Upper lobe of left lung (tissue), 6 donors: ENCODE measurements around the gene ZNF594. TPM values are rescaled to one million over a fixed set of nuclear protein-coding genes. Genes with fewer than 3 reads are reported as not detected.
"Not testable (repeated sequence)": the region's sequence is repeated elsewhere in the genome, so short reads cannot be mapped to it uniquely, and the experiment has no call there.

Experiments
- ATAC-seq, 2 donors: fragments of 200-7000 bp; cut with Tn5 transposase; one replicate each; pipeline ENCODE4 v1.9.1; 2022; ENCODE audit warnings: mild to moderate bottlenecking in 2 of 2, moderate library complexity in 2 of 2; ENCODE audit not compliant: low FRiP score in 2 of 2
- DNase-seq, 2 donors: peaks; one replicate each; pipeline ENCODE4 v3.0.0-alpha.2; 2019 to 2020
- H3K27ac ChIP-seq, 4 donors: fragments of 200-600 bp; sonication (generic); one replicate each; pipeline ENCODE4 v1.5.1; 2016 to 2019
- H3K27me3 ChIP-seq, 4 donors: fragments of 200-600 bp; sonication (generic); one replicate each; pipeline ENCODE4 v1.5.1; 2017 to 2019
- H3K36me3 ChIP-seq, 4 donors: fragments of 200-600 bp; sonication (generic); one replicate each; pipeline ENCODE4 v1.5.1; 2016 to 2019
- H3K4me1 ChIP-seq, 4 donors: fragments of 200-600 bp; sonication (generic); one replicate each; pipeline ENCODE4 v1.5.1; 2018 to 2019
- H3K4me3 ChIP-seq, 4 donors: fragments of 200-600 bp; sonication (generic); one replicate each; pipeline ENCODE4 v1.5.1; 2017 to 2019; ENCODE audit warnings: mild to moderate bottlenecking in 2 of 4, moderate library complexity in 1 of 4
- H3K9me3 ChIP-seq, 4 donors: fragments of 200-600 bp; sonication (generic); one replicate each; pipeline ENCODE4 v1.5.1; 2018 to 2019
- CTCF ChIP-seq, 6 experiments: fragments of 450-650 bp in 4 of 6; fragments of 200-600 bp in 2 of 6; sonication (generic) in 2 of 6; IDR thresholded peaks; one replicate each; pipeline ENCODE4 v1.5.1; 2016 to 2019; ENCODE audit warnings: antibody characterized with exemption in 6 of 6
- EP300 ChIP-seq, 4 donors: sonication (generic); formaldehyde crosslinking; IDR thresholded peaks; one replicate each; pipeline ENCODE4 v1.5.1; 2017; ENCODE audit warnings: antibody characterized with exemption in 4 of 4, control low read depth in 2 of 4
- POLR2A ChIP-seq, 4 donors: fragments of 450-650 bp; IDR thresholded peaks; one replicate each; pipeline ENCODE4 v1.5.1; 2016 to 2017; ENCODE audit warnings: antibody characterized with exemption in 4 of 4, mild to moderate bottlenecking in 2 of 4
- POLR2AphosphoS5 ChIP-seq, 2 donors: sonication (generic); formaldehyde crosslinking; IDR thresholded peaks; one replicate each; pipeline ENCODE4 v1.5.1; 2017; ENCODE audit warnings: antibody characterized with exemption in 2 of 2
- WGBS, 2 donors: methylation state at CpG; one replicate each; pipeline ENCODE4 v1.1.5; 2017 to 2018; 5-methylcytosine and 5-hydroxymethylcytosine counted together
- total RNA-seq, 6 donors: library from RNA; depleted of rRNA in 4 of 6; stranded (reverse); fragments of >200 nt in 4 of 6; gene quantifications; one replicate each; pipeline versions ENCODE4 v1.1.0 to v1.2.1, GENCODE V29; 2016 to 2021
- donor health status: DM: no; HTN: no; CAD: no; lungs with moderate emphysema.
- donor health status: DM: no; HTN: yes; CAD: no; lungs with severe emphysema.

Gene ZNF594
- total RNA-seq, 6 donors from 2014 or later: 4.9 to 29.3 (median 10.4) TPM

DNA sequence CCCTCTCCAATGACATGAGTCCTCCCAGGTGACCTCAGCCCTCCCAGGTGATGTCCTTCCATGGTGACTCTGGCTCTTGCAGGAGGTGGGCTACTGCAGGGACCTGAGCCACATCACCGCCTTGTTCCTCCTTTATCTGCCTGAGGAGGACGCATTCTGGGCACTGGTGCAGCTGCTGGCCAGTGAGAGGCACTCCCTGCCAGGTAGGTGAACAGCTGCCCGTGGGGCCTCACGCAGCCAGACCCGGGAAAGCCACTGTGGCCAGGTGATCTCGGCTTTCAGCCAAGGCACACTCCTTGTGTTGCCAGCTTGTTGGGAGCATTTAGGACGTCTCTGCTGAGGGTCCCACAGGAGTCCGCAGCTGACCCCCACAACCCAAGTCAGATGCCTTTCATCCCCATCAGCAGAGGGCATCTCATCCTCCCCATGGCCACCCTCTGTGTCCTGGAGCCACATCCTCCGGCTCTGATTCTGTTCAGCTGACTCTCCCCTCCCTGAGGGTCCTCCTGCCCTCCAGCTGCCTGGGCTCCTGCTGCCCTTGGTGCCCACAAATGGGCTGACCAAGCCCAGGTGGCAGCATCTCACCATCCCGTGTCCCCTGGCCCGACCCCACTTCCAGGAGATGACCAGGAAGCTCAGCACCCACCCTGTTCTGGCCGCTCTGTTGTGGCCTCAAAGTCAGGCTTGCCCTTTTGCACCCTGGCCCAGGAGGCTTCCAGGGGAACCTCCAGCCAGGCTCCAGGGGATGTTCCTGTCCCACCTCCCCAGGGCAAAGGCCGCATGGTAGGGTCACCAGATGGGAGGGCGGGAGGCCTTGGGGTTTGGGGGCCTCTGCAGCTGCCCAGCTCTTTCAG, 55.7 kb downstream of the ZNF594 start:
- ATAC-seq (no peak), DNase-seq (peak in 1 of 2 donors; percentile 37)
- Histone ChIP-seq H3K9me3 (no peaks in the 10 kb centered on the region), H3K36me3 (no peaks in the 10 kb centered on the region), H3K27ac (no peak overlapping the region), H3K27me3 (no peaks in the 10 kb centered on the region), H3K4me1 (no peaks in the 10 kb centered on the region), H3K4me3 (no peak overlapping the region)
- TF ChIP-seq EP300 (IDR thresholded peaks at IDR 0.05) (no peak), CTCF (IDR thresholded peaks at IDR 0.05) (no peak), POLR2A (IDR thresholded peaks at IDR 0.05) (no peak), POLR2AphosphoS5 (IDR thresholded peaks at IDR 0.05) (no peak)
- WGBS, 2 donors: 81% methylated on average over 10 of the region's 14 CpGs; no CpG with 5 or more reads in 1 of the 2 donors

DNA sequence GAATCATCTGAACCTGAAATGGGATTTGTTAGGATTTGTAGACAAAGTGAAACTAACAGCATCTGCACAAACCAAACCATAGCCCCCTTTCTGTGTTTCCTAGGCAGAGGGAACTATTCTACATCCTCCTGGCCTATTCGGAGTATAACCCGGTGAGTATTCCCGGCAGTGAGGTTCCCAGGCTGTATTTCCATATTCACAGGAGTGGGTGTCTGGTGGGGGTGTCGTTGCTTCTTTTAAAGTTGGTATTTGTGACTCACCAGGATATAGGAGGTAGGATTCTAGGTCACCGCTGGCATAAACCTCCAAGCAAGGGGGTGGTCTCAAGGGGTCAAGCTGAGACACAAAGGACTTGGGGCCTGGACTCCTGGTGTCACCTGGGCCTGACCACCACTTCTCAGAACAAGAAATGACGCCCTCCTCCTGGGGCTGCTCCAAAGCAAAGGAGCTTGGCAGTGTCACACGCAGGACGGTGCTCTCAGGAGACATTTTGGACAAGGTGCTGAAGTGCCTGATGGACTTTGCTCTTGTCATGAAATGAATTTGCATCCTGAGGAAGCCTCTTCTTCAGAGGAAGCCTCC, 56.4 kb downstream of the ZNF594 start:
- H3K4me3 ChIP-seq, ATAC-seq, DNase-seq, H3K9me3 ChIP-seq, H3K27ac ChIP-seq, H3K4me1 ChIP-seq, H3K36me3 ChIP-seq, H3K27me3 ChIP-seq: not testable (repeated sequence)
- 86 to 87% methylated on average over 6 to 8 of the region's 8 CpGs for WGBS, 2 donors

- not testable (repeated sequence) for H3K9me3 ChIP-seq, H3K27ac ChIP-seq, H3K4me1 ChIP-seq, H3K27me3 ChIP-seq, ATAC-seq, H3K4me3 ChIP-seq, H3K36me3 ChIP-seq, DNase-seq
- WGBS, 2 donors: 82 to 86% methylated on average over 11 of the region's 11 CpGs
Observed at GRCh38 chr17:5134571-5134970, 57.1 kb downstream of the ZNF594 start.

DNA sequence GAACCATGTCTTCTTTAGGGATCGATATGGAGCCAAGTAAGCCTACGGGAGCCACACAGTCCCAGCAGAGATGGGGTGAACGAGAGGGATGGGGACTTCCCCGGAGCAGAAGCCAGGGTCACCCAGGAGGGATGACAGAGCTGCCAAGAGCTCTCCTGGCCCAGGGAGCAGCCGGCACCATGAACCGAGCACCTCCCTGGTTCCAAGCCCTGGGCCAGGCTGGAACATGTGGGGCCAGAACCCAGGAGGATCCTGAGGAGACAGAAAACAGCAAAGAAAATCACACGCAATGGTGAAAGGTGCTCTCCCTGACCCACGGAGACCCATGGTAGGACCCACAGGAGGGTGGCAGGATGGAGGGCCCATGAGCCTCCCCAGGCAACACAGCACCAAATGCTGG, 57.7 kb downstream of the ZNF594 start:
- WGBS, 2 donors: 90 to 93% methylated on average over 8 of the region's 8 CpGs
- not testable (repeated sequence) for H3K4me3 ChIP-seq, H3K9me3 ChIP-seq, DNase-seq, ATAC-seq, H3K36me3 ChIP-seq, H3K4me1 ChIP-seq, H3K27me3 ChIP-seq, H3K27ac ChIP-seq

DNA sequence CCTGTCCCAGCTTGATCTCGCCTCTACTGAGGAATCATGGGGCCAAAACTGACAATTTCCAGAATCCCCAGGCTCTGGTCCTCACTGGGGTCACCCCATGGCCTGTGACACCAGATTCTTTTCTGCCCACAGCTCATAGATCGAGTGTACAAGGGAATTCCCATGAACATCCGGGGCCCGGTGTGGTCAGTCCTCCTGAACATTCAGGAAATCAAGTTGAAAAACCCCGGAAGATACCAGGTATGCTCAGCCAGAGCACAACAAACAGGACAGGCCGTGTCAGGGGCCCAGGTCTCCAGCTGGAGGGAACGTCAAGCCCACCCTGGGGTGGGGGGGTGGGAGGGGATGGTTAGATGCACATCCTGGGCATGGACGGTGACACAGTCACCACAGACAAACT, 58.4 kb downstream of the ZNF594 start:
- H3K36me3 ChIP-seq: no peaks in the 10 kb centered on the region
- H3K9me3 ChIP-seq: no peaks in the 10 kb centered on the region
- ATAC-seq (no peak), DNase-seq (no peak)
- no peaks in the 10 kb centered on the region for H3K4me1 ChIP-seq
- H3K27me3 ChIP-seq: no peaks in the 10 kb centered on the region
- H3K4me3 ChIP-seq: no peak overlapping the region
- TF ChIP-seq POLR2AphosphoS5 (IDR thresholded peaks at IDR 0.05): no peak
- no peak for TF ChIP-seq POLR2A (IDR thresholded peaks at IDR 0.05)
- no peak for TF ChIP-seq CTCF (IDR thresholded peaks at IDR 0.05)
- TF ChIP-seq EP300 (IDR thresholded peaks at IDR 0.05): no peak
- 68 to 84% methylated on average over 4 to 8 of the region's 8 CpGs for WGBS, 2 donors
- no peak overlapping the region for H3K27ac ChIP-seq

GRCh38 chr17:5132503-5133225, 59.0 kb downstream of the ZNF594 start:
- not testable (repeated sequence) for H3K4me3 ChIP-seq, H3K4me1 ChIP-seq, H3K27me3 ChIP-seq, DNase-seq, H3K9me3 ChIP-seq, H3K36me3 ChIP-seq, ATAC-seq, H3K27ac ChIP-seq
- 88 to 94% methylated on average over 9 to 15 of the region's 15 CpGs for WGBS, 2 donors

DNA sequence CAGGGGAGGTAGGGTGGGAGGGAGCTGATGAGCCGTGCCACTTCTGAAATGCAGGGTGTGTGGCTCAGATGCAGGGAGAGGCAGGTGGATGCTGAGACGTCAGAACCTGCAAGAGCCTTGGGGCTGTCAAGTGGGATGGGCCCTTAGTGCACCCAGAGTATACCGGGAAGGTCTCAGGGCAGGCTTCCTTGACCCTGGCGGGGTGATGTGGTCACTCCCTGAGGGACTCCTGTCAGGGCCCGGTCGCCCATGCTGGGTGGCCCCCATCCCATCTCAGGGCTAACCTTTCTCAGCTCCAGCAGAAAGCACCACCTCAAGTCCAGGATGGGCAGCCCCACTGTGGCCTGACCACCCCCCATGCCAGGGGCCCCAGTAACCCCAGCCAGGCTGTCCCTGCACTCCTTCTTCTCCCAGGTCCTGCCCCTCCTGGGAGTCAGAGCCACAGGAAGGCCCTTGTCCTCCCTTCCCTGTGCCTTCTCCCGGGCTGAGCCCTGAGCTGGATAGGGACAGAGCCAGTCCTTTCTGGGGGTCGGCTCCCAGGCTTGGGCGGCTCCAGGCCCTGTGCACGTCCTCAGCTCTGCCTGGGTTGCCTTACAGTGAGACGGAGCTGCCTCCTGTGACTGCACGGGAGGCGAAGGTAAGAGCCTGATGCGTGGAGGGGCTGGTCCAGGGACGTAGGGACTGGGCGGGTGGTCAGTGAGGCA, 59.7 kb downstream of the ZNF594 start:
- not testable (repeated sequence) for H3K36me3 ChIP-seq, H3K9me3 ChIP-seq, H3K4me3 ChIP-seq, ATAC-seq, H3K27me3 ChIP-seq, H3K27ac ChIP-seq, H3K4me1 ChIP-seq
- DNase-seq: peak in 1 of 2 donors; percentile 39
- WGBS, 2 donors: 77 to 81% methylated on average over 10 to 16 of the region's 16 CpGs
